GM10847 (cell line): ENCODE data around the gene TNRC6B.

ENCODE experiments used
- POLR2A ChIP-seq: IDR thresholded peaks from 2 replicates; pipeline ENCODE4 v1.6.1; 2011; ENCODE audit not compliant: insufficient read length; ENCODE audit errors: extremely low read depth

TNRC6B gene

DNA sequence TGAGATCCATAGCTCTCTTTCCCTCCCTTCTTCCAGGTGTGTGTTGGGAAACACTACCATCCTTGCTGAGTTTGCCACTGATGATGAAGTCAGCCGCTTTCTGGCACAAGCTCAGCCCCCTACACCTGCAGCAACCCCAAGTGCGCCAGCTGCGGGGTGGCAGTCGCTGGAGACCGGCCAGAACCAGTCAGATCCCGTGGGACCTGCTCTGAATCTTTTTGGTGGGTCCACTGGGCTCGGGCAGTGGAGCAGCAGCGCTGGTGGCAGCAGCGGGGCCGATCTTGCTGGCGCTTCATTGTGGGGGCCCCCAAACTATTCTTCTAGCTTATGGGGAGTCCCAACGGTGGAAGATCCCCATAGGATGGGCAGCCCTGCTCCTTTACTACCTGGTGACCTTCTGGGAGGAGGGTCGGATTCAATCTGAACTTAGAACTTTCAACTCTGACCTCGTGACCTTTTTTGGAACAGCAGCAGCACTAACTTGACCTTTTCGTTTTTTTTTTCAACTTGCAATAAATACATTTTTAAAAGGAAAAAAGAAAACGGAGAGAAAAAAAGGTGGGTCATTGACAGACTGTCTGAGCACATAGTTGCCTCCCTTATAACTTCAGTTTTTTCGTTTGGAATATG, 145.2 kb downstream of the TNRC6B start:
- TF ChIP-seq POLR2A, result no peak

GRCh38 chr22:40323681-40324171, 146.0 kb downstream of the TNRC6B start:
- TF ChIP-seq POLR2A, result no peak

DNA sequence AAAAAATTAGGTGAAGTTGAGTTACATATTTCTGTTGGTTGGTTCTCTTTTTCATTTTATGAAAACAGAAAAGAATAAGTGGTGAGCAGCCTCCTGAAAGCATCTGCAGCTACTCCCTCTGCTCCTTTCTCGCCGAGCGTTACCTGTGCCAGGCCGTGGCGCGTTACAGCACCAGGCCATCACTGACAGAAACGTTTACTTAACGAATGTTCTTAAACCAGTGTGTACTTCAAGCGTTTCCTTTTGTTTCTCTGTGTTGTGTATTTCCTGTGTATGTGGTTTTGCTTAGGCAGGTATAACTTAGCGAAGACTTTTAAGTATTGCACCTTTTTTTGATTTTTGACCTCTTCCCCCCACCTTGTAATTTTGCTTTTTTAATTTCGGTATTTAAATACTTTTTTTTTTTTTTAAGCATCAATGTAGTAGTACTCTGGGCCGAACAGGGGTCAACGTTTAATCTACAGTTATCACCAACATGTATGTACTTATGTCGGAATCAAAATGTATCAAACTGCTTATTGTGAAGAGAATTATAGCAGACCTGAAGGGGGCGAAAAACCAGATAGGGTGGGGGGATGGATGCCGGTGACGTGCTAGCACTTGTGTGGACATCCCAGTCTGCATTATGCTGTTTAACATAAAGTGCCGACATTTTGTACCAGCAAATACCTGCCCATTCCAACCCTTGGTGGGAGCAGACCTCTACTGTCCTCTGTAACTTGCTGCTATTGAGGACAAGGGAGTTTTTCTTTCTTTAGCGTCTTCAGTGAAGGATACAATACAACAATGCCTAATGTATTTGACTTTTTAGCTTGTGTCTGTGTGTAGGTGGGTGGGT, 147.0 kb downstream of the TNRC6B start:
- TF ChIP-seq POLR2A, result no peak

GRCh38 chr22:40325315-40325714, 147.6 kb downstream of the TNRC6B start:
- TF ChIP-seq POLR2A, result no peak

- no peak for TF ChIP-seq POLR2A
Measured at GRCh38 chr22:40326905-40327735, 149.4 kb downstream of the TNRC6B start.

DNA sequence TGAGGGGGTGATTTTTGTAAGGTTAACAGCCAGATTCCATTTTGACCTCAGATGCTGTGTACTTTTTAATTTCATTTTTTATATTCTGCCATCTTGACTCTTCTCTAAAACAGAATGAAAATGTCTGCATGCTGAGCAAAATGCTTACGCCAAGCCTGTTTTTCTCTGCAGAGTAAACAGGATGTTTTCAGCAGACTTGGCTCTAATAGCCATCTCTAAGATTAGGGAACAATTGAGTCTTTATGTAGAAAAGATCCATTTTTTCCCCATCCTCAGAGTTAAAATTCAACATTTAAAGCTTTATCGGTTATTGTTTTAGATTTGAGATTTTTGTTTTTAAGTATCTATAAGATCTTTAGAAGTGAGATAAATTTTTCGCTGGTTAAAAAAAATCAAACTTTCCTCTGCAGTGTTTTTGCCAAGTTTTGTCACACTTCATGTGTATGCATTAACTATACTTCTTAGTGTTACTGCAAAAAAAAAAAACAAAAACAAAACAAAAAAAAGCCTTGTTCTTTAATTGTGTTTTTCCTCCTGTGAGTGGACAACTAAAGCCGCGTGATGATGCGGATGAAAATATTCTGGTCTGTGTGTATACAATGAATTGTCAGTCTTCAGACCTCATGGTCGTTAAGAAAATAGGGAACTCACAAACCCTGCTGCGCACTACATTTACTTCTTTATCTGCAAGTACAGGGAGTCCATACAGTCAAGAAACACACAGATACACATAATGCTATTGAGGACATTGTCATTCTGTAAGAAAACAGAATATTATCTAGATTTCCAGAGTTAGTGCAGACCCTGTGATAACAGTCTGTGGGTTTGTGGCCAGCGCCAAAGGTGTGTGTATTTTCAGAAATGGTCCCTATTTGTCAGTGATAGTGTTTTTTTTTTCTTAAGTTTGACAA, 151.1 kb downstream of the TNRC6B start:
- TF ChIP-seq POLR2A, result no peak

DNA sequence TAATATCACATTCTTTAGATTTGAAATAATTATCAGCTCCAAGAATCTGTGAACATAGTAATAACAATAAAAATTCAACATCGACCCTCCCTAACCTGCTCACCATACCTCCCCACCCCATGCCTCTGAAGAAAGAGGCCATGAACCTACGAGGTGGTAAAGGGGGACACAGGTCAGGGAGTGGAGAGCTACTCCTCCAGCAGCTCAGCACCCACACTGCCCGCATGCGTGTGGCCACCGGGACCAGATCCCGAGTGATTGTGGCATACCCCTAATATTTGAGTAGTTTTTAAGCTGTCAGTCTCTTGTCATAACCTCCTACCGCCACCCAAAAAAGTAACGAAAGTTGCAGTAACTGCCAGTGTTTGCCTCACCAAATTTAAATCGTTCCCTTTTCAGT, 151.7 kb downstream of the TNRC6B start:
- TF ChIP-seq POLR2A, result no peak

GRCh38 chr22:40330086-40330485, 152.4 kb downstream of the TNRC6B start:
- no peak for TF ChIP-seq POLR2A

DNA sequence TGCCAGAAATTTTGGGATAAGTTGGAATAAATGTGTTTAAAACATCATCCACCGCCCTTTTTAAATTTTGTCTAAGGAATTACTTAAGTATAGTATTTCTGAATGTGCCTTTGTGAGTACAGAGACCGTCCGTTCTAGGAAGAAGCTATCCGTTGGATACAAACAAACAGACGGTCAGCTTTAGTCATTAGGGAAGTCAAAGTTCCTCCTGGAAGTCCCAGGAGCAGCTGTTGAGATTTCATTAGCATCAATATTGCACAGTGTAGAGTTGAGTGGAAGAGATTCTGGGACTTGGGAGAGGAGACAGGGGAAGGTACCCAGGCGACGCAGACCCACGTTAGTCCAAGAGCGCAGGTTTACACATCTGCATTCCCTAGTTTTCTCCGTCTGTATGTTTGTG, 152.9 kb downstream of the TNRC6B start:
- TF ChIP-seq POLR2A, result no peak

DNA sequence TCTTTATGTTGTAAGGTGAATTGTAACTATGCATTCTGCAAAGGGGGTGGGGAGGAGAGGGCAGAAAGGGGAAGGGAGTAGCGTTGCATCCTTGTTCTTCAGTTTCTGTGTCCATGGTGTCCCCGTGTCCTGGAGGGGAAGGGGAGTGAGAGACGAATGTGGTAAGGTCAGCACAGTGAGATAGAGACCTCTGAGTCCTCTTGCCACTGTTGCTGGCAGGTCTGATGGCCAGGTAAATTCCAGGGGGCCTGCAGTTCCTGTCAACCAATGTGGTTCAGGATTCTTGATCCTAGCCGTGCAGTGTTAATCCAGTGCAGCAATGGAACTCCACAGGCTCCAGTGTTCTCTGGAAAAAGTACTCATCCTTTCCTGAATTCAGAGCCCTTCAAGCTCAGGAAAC, 154.0 kb downstream of the TNRC6B start:
- no peak for TF ChIP-seq POLR2A

- no peak for TF ChIP-seq POLR2A
Measured at GRCh38 chr22:40332319-40332781, 154.6 kb downstream of the TNRC6B start.

DNA sequence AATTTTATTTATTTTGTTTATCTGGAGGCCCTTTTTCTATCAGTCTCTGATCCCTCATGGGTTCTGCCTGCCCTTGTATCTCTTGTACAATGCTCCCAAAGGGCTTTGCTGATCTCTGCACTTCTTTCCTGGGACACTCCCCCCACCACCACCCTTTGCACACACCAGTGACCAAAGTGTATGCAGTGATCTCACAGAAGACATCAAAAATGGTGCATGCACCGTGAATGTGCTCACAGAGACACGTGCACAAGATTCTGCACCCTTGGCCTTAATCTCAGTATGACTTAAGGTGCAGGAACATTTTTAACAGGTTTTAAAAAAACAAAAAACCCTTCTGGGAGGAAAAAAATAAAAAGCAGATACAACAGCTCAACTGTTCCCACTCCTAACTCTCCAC, 156.3 kb downstream of the TNRC6B start:
- TF ChIP-seq POLR2A, result no peak

DNA sequence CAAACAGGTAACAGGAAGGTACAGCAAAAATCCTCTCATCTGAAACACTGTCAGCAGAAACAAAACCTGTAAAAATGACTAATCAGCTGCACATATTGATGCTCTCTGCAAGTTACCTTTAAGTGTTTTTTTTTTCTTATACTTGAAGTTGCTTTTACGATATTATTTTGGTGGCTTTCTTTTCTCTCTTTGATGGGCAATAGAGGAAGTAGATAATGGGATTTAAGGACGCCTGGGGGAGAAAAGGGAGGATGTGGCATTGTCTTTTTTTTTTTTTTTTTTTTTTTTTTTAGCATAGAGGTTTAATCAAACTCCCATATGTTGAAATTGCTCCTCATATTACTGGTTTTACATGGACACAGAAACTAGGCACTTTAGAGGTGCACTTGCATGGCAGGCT, 157.2 kb downstream of the TNRC6B start:
- no peak for TF ChIP-seq POLR2A

GRCh38 chr22:40335358-40335757, 157.6 kb downstream of the TNRC6B start:
- TF ChIP-seq POLR2A, result no peak
